CD4-positive, alpha-beta T cell treated with Interleukin-17A for 1 hour (primary cell): ENCODE data around the gene UBL5.

Experiments used
- DNase-seq: peaks from one replicate; pipeline ENCODE4 v3.0.0-alpha.2; 2020

UBL5 gene

GRCh38 chr19:9856609-9857008 lies 28.9 kb downstream of the UBL5 start:
- no peak for DNase-seq

GRCh38 chr19:9857076-9857721 lies 29.5 kb downstream of the UBL5 start:
- no peak for DNase-seq

- peak; percentile 56 for DNase-seq
Measured at GRCh38 chr19:9857920-9858746, 30.4 kb downstream of the UBL5 start.

- no peak for DNase-seq
Measured at GRCh38 chr19:9858766-9859165, 31.0 kb downstream of the UBL5 start.

- no peak for DNase-seq
Measured at GRCh38 chr19:9860407-9860806, 32.7 kb downstream of the UBL5 start.

GRCh38 chr19:9861503-9861902 lies 33.8 kb downstream of the UBL5 start:
- no peak for DNase-seq

- peak; percentile 23 for DNase-seq
Measured at GRCh38 chr19:9862938-9863337, 35.2 kb downstream of the UBL5 start.

- no peak for DNase-seq
Measured at GRCh38 chr19:9863759-9864158, 36.0 kb downstream of the UBL5 start.

- DNase-seq: peak; percentile 66
Measured at GRCh38 chr19:9865732-9866501, 38.2 kb downstream of the UBL5 start.

- DNase-seq: no peak
Measured at GRCh38 chr19:9868983-9869617, 41.4 kb downstream of the UBL5 start.

- no peak for DNase-seq
Measured at GRCh38 chr19:9871626-9872338, 44.1 kb downstream of the UBL5 start.

- DNase-seq: no peak
Measured at GRCh38 chr19:9872618-9873242, 45.0 kb downstream of the UBL5 start.

GRCh38 chr19:9875031-9875627 lies 47.4 kb downstream of the UBL5 start:
- DNase-seq: no peak

GRCh38 chr19:9875796-9876195 lies 48.1 kb downstream of the UBL5 start:
- DNase-seq: no peak

GRCh38 chr19:9877780-9878510 lies 50.2 kb downstream of the UBL5 start:
- no peak for DNase-seq

- DNase-seq: no peak
Measured at GRCh38 chr19:9878511-9879196, 50.9 kb downstream of the UBL5 start.
